CD14-positive monocyte (primary cell): ENCODE data around the gene ASMTL. TPM values are rescaled to one million over a fixed set of nuclear protein-coding genes. Genes with fewer than 3 reads are reported as not detected.

Source experiments
- DNase-seq, 3 donors: peaks; one replicate each; pipeline ENCODE4 v3.0.0-alpha.2; 2011 to 2022
- H2AFZ ChIP-seq: 2 replicates; pipeline ENCODE4 v1.6.0; 2012; ENCODE audit warnings: mild to moderate bottlenecking, low read depth, low read length, inconsistent platforms; ENCODE audit not compliant: insufficient read depth, poor library complexity, severe bottlenecking
- H3K27ac ChIP-seq, 2 donors: 1 replicate in 1 of 2; 2 replicates in 1 of 2; pipeline ENCODE4 v1.5.1; 2012 to 2013; ENCODE audit warnings: low read length in 2 of 2, control low read depth in 1 of 2, inconsistent platforms in 1 of 2, low read depth in 1 of 2, mild to moderate bottlenecking in 1 of 2
- H3K27me3 ChIP-seq, 2 donors: one replicate each; pipeline versions ENCODE4 v1.6.0 to v1.6.1; 2011 to 2013; ENCODE audit warnings: low read length in 2 of 2; ENCODE audit not compliant: control insufficient read depth in 2 of 2, insufficient read depth in 2 of 2
- H3K36me3 ChIP-seq, 2 donors: replicated peaks in 1 of 2; 1 replicate in 1 of 2; 2 replicates in 1 of 2; pipeline versions ENCODE4 v1.5.1 to v1.6.1; 2012 to 2013; ENCODE audit warnings: low read length in 2 of 2, control low read depth in 1 of 2, inconsistent platforms in 1 of 2, mild to moderate bottlenecking in 1 of 2; ENCODE audit not compliant: insufficient read depth in 2 of 2, control insufficient read depth in 1 of 2
- H3K4me1 ChIP-seq, 2 donors: 1 replicate in 1 of 2; 2 replicates in 1 of 2; pipeline versions ENCODE4 v1.5.1 to v1.6.1; 2012 to 2013; ENCODE audit warnings: low read length in 2 of 2, control low read depth in 1 of 2, inconsistent platforms in 1 of 2, mild to moderate bottlenecking in 1 of 2, moderate library complexity in 1 of 2; ENCODE audit not compliant: insufficient read depth in 2 of 2, control insufficient read depth in 1 of 2
- H3K4me2 ChIP-seq: replicated peaks from 2 replicates; pipeline ENCODE3; 2012; ENCODE audit warnings: low read length, moderate library complexity, mild to moderate bottlenecking; ENCODE audit not compliant: poor library complexity, severe bottlenecking; ENCODE audit errors: extremely low read depth
- H3K4me3 ChIP-seq, 3 experiments: fragments of 200-600 bp in 1 of 3; sonication (generic) in 1 of 3; replicated peaks in 1 of 3; 1 replicate in 2 of 3; 2 replicates in 1 of 3; pipeline ENCODE4 v1.5.1; 2011 to 2013; ENCODE audit warnings: low read length in 3 of 3, mild to moderate bottlenecking in 3 of 3, control low read depth in 2 of 3, low read depth in 2 of 3, inconsistent platforms in 1 of 3, moderate library complexity in 1 of 3
- H3K79me2 ChIP-seq: 2 replicates; pipeline ENCODE4 v1.6.0; 2012; ENCODE audit warnings: mild to moderate bottlenecking, control low read depth, inconsistent platforms, low read length, moderate library complexity; ENCODE audit not compliant: insufficient read depth
- H3K9ac ChIP-seq: 2 replicates; pipeline ENCODE4 v1.6.0; 2017; ENCODE audit warnings: low read length, mild to moderate bottlenecking; ENCODE audit not compliant: insufficient read depth, poor library complexity, severe bottlenecking
- H3K9me3 ChIP-seq, 2 donors: replicated peaks in 1 of 2; 1 replicate in 1 of 2; 2 replicates in 1 of 2; pipeline versions ENCODE4 v1.5.1 to v1.6.1; 2012 to 2013; ENCODE audit warnings: low read length in 2 of 2, control low read depth in 1 of 2; ENCODE audit not compliant: control insufficient read depth in 1 of 2, insufficient read depth in 1 of 2
- H4K20me1 ChIP-seq: 2 replicates; pipeline ENCODE4 v1.6.0; 2012; ENCODE audit warnings: mild to moderate bottlenecking, low read length, control low read depth, moderate library complexity; ENCODE audit not compliant: insufficient read depth
- H3K27ac Mint-ChIP-seq, 7 donors: one replicate each; pipeline ENCODE4 v1.8.0; 2020; ENCODE audit warnings: mild to moderate bottlenecking in 7 of 7, mixed read lengths in 7 of 7, moderate library complexity in 6 of 7, inconsistent platforms in 2 of 7
- H3K27me3 Mint-ChIP-seq, 3 donors: one replicate each; pipeline ENCODE4 v1.8.0; 2021 to 2022; ENCODE audit warnings: low read depth in 3 of 3, mild to moderate bottlenecking in 3 of 3, mixed read lengths in 3 of 3, moderate library complexity in 3 of 3, inconsistent platforms in 1 of 3
- H3K36me3 Mint-ChIP-seq, 2 donors: one replicate each; pipeline ENCODE4 v1.8.0; 2020; ENCODE audit warnings: mixed read lengths in 2 of 2, inconsistent platforms in 1 of 2, mild to moderate bottlenecking in 1 of 2
- H3K4me1 Mint-ChIP-seq: one replicate; pipeline ENCODE4 v1.8.0; 2020; ENCODE audit warnings: mild to moderate bottlenecking, mixed read lengths
- H3K4me3 Mint-ChIP-seq, 2 donors: one replicate each; pipeline ENCODE4 v1.8.0; 2020; ENCODE audit warnings: mild to moderate bottlenecking in 2 of 2, mixed read lengths in 2 of 2, moderate library complexity in 1 of 2
- H3K9me3 Mint-ChIP-seq, 7 donors: one replicate each; pipeline ENCODE4 v1.8.0; 2020 to 2022; ENCODE audit warnings: mixed read lengths in 7 of 7, mild to moderate bottlenecking in 6 of 7, moderate library complexity in 6 of 7, inconsistent platforms in 2 of 7
- WGBS: methylation state at CpG from one replicate; pipeline ENCODE4 v1.1.5; 2013; ENCODE audit warnings: missing lambda C conversion rate; ENCODE audit not compliant: insufficient coverage; 5-methylcytosine and 5-hydroxymethylcytosine counted together
- intact Hi-C, 2 donors: fragments of 100-400 bp; cut with micrococcal nuclease; formaldehyde crosslinking; loops; one replicate each; pipeline versions ENCODE4 v1.15.0 to v1.15.1; 2023
- polyA plus RNA-seq, 3 donors: library from polyadenylated mRNA; depleted of rRNA in 1 of 3; unstranded in 2 of 3; stranded (reverse) in 1 of 3; fragments of 300-500 nt in 2 of 3; fragments of >200 nt in 1 of 3; fragmentation: Illumina TruSeq in 2 of 3; gene quantifications; 1 replicate in 2 of 3; 2 replicates in 1 of 3; pipeline ENCODE4 v1.2.3, GENCODE V29; 2012 to 2021
- TF ChIP-seq, protein P1 (sequence below): fragments of 200-600 bp; IDR thresholded peaks from one replicate; pipeline ENCODE4 v1.8.0; 2022; ENCODE audit warnings: antibody characterized with exemption, mild to moderate bottlenecking

Gene ASMTL
- polyA plus RNA-seq, 3 donors = 19.0 to 31.5 (median 31.0) TPM

DNA sequence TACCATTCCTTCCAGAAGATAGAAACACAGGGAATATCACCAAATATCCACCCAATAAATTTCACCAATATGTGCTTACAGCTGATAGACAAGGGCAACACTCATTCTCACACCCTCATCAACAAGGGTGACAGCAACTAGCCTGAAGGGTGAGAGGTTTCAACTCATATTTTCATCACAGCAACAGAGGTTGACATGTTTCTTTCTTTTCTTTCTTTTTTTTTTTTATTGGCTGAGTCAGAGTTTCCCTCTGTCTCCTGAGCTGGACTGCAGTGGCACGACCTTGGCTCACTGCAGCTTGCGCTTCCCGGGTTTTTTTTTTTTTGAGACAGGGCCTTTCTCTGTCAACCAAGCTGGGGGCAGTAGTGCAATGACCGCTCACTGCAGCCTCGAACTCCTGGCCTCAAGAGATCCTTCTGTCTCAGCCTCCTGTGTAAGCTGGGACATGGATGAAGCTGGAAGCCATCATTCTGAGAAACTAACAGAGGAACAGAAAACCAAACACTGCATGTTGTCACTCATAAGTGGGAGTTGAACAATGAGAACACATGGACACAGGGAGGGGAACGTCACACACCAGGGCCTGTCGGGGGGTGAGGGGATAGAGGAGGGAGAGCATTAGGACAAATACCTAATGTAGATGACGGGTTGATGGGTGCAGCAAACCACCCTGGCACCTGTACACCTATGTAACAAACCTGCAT, 27.5 kb upstream of the ASMTL start:
- Histone ChIP-seq H3K27ac (peak overlapping the region in 1 of 2 donors; percentile 41), H3K4me3 (no peak overlapping the region), H2AFZ (no peak overlapping the region), H3K4me1 (peaks cover 57% of the 10 kb centered on the region in 2 donors), H3K4me2 (no peak overlapping the region), H3K36me3 (no peaks in the 10 kb centered on the region), H3K9ac (no peak overlapping the region), H3K79me2 (peaks cover 85% of the 10 kb centered on the region), H3K27me3 (no peaks in the 10 kb centered on the region), H3K9me3 (no peaks in the 10 kb centered on the region), H4K20me1 (peaks cover 36% of the 10 kb centered on the region)
- 67% methylated on average over 5 of the region's 8 CpGs for WGBS
- DNase-seq = peak in 1 of 3 donors; percentile 27
- H3K27me3 Mint-ChIP-seq = peaks cover 0 to 2% (median 1%) of the 10 kb centered on the region in 3 donors
- intact Hi-C loops = no loop called here
- H3K9me3 Mint-ChIP-seq = no peaks in the 10 kb centered on the region
- peaks cover 32 to 38% of the 10 kb centered on the region in 2 donors for H3K36me3 Mint-ChIP-seq
- H3K27ac Mint-ChIP-seq = peak overlapping the region in 6 of 7 donors; percentile 4 to 92 (median 72)
- peaks cover 69% of the 10 kb centered on the region for H3K4me1 Mint-ChIP-seq
- TF ChIP-seq, protein P1, sequence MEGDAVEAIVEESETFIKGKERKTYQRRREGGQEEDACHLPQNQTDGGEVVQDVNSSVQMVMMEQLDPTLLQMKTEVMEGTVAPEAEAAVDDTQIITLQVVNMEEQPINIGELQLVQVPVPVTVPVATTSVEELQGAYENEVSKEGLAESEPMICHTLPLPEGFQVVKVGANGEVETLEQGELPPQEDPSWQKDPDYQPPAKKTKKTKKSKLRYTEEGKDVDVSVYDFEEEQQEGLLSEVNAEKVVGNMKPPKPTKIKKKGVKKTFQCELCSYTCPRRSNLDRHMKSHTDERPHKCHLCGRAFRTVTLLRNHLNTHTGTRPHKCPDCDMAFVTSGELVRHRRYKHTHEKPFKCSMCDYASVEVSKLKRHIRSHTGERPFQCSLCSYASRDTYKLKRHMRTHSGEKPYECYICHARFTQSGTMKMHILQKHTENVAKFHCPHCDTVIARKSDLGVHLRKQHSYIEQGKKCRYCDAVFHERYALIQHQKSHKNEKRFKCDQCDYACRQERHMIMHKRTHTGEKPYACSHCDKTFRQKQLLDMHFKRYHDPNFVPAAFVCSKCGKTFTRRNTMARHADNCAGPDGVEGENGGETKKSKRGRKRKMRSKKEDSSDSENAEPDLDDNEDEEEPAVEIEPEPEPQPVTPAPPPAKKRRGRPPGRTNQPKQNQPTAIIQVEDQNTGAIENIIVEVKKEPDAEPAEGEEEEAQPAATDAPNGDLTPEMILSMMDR = no peak
- H3K4me3 Mint-ChIP-seq = no peak overlapping the region

GRCh38 chrX:1477801-1478458, 25.2 kb upstream of the ASMTL start:
- Histone ChIP-seq H3K27ac (peak overlapping the region in 1 of 2 donors; percentile 14), H3K4me2 (no peak overlapping the region), H2AFZ (no peak overlapping the region), H3K4me1 (peaks cover 34% of the 10 kb centered on the region in 2 donors), H4K20me1 (peaks cover 42% of the 10 kb centered on the region), H3K79me2 (peaks cover 81% of the 10 kb centered on the region), H3K27me3 (no peaks in the 10 kb centered on the region), H3K36me3 (peaks cover 0 to 10% of the 10 kb centered on the region in 2 donors), H3K4me3 (no peak overlapping the region), H3K9me3 (no peaks in the 10 kb centered on the region), H3K9ac (no peak overlapping the region)
- H3K27ac Mint-ChIP-seq = peak overlapping the region in 6 of 7 donors; percentile 25 to 79 (median 62)
- no CpG with 5 or more reads among the region's 8 CpGs for WGBS
- TF ChIP-seq, protein P1 = no peak
- H3K9me3 Mint-ChIP-seq = peaks cover 0 to 20% (median 0%) of the 10 kb centered on the region in 7 donors
- intact Hi-C loops = no loop called here
- peaks cover 0 to 2% (median 1%) of the 10 kb centered on the region in 3 donors for H3K27me3 Mint-ChIP-seq
- H3K4me3 Mint-ChIP-seq = no peak overlapping the region
- H3K36me3 Mint-ChIP-seq = peaks cover 52 to 53% of the 10 kb centered on the region in 2 donors
- H3K4me1 Mint-ChIP-seq = peaks cover 48% of the 10 kb centered on the region
- no peak for DNase-seq
